ENCODE measurements around the gene AVPI1. TPM values are rescaled to one million over a fixed set of nuclear protein-coding genes. Genes with fewer than 3 reads are reported as not detected.

AVPI1 gene
- 14.2 TPM for total RNA-seq

GRCh38 chr10:97686962-97687784 is at the start of gene AVPI1:
TSS of gene AVPI1 (minus strand) at chr10:97687241. CDS start at chr10:97679905, 7,336 bp downstream.

GRCh38 chr10:97713339-97713825 is 26.3 kb upstream of the AVPI1 start, which contains the start of gene MARVELD1:
TSS of gene MARVELD1 (plus strand) at chr10:97713730. CDS start at chr10:97713877, 147 bp downstream.

GRCh38 chr10:97640174-97640867 is 46.7 kb downstream of the AVPI1 start, which contains the start of gene PI4K2A:
TSS of gene PI4K2A (plus strand) at chr10:97640671. CDS start at chr10:97640743, 72 bp downstream.

GRCh38 chr10:97632949-97633884 is 53.8 kb downstream of the AVPI1 start, which contains the start of gene MORN4:
TSS of gene MORN4 (minus strand) at chr10:97633500. CDS start at chr10:97619653, 13,847 bp downstream.

Other genes with a start within 250 kb of the AVPI1 start
- gene EXOSC1, start 241.2 kb downstream of the AVPI1 start, total RNA-seq, result 20.1 TPM
- 25.5 TPM for gene ZDHHC16, start 241.1 kb downstream of the AVPI1 start, total RNA-seq
- 92.5 TPM for gene MMS19, start 188.8 kb downstream of the AVPI1 start, total RNA-seq
- 5.5 TPM for gene UBTD1, start 188.3 kb downstream of the AVPI1 start, total RNA-seq
- gene ANKRD2, start 114.5 kb downstream of the AVPI1 start, total RNA-seq, result 0.55 TPM
- gene HOGA1, start 102.9 kb downstream of the AVPI1 start, total RNA-seq, result 1.6 TPM
- not detected for gene C10orf62, start 97.5 kb downstream of the AVPI1 start, total RNA-seq
- 15.7 TPM for gene MORN4, start 53.7 kb downstream of the AVPI1 start, total RNA-seq
- 20.6 TPM for gene PI4K2A, start 46.6 kb downstream of the AVPI1 start, total RNA-seq
- 21.4 TPM for gene MARVELD1, start 26.5 kb upstream of the AVPI1 start, total RNA-seq
- 30.5 TPM for gene ZFYVE27, start 49.9 kb upstream of the AVPI1 start, total RNA-seq
- gene SFRP5, start 84.8 kb upstream of the AVPI1 start, total RNA-seq, result 68.7 TPM
- 2.2 TPM for gene GOLGA7B, start 162.6 kb upstream of the AVPI1 start, total RNA-seq

Measured in camera-type eye (tissue), 1 donor.